Measurements from ENCODE around the gene PLA2G2F. TPM values are rescaled to one million over a fixed set of nuclear protein-coding genes. Genes with fewer than 3 reads are reported as not detected.

The PLA2G2F gene
- total and polyA plus RNA-seq, 7 donors, result 0.60 to 0.80 TPM; not detected in 5

GRCh38 chr1:20117236-20117635 is 21.9 kb upstream of the PLA2G2F start:
- H3K4me3 ChIP-seq, result no peak overlapping the region
- no peaks in the 10 kb centered on the region for H3K4me1 ChIP-seq
- H3K9me3 ChIP-seq, result no peaks in the 10 kb centered on the region
- no peak overlapping the region for H3K27ac ChIP-seq
- no peaks in the 10 kb centered on the region for H3K36me3 ChIP-seq
- intact Hi-C loops (cut with DNase I), result no loop called here
- TF ChIP-seq POLR2AphosphoS5 (IDR thresholded peaks at IDR 0.05) (no peak), POLR2A (IDR thresholded peaks at IDR 0.05) (no peak), EP300 (IDR thresholded peaks at IDR 0.05) (no peak)
- TF ChIP-seq, protein P1, sequence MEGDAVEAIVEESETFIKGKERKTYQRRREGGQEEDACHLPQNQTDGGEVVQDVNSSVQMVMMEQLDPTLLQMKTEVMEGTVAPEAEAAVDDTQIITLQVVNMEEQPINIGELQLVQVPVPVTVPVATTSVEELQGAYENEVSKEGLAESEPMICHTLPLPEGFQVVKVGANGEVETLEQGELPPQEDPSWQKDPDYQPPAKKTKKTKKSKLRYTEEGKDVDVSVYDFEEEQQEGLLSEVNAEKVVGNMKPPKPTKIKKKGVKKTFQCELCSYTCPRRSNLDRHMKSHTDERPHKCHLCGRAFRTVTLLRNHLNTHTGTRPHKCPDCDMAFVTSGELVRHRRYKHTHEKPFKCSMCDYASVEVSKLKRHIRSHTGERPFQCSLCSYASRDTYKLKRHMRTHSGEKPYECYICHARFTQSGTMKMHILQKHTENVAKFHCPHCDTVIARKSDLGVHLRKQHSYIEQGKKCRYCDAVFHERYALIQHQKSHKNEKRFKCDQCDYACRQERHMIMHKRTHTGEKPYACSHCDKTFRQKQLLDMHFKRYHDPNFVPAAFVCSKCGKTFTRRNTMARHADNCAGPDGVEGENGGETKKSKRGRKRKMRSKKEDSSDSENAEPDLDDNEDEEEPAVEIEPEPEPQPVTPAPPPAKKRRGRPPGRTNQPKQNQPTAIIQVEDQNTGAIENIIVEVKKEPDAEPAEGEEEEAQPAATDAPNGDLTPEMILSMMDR (IDR thresholded peaks at IDR 0.05), result no peak
- DNase-seq, result no peak
- no peaks in the 10 kb centered on the region for H3K27me3 ChIP-seq

GRCh38 chr1:20119347-20119746 is 19.8 kb upstream of the PLA2G2F start, which contains the start of gene PLA2G2D:
Gene PLA2G2D, minus strand, starts transcription at chr1:20119536. Its CDS starts 38 bp downstream, at chr1:20119498.
- H3K9me3 ChIP-seq, result no peaks in the 10 kb centered on the region
- no peak within 1 kb of the TSS for H3K4me3 ChIP-seq
- TF ChIP-seq, protein P1 (IDR thresholded peaks at IDR 0.05), result no peak
- TF ChIP-seq EP300 (IDR thresholded peaks at IDR 0.05) (no peak), POLR2AphosphoS5 (IDR thresholded peaks at IDR 0.05) (no peak), POLR2A (IDR thresholded peaks at IDR 0.05) (no peak)
- no peaks in the 10 kb centered on the region for H3K27me3 ChIP-seq
- peak; percentile 39 for DNase-seq
- no peak within 1 kb of the TSS for H3K27ac ChIP-seq
- intact Hi-C loops (cut with DNase I), result no loop called here
- WGBS, 2 donors, result 86 to 95% methylated on average over 2 of the region's 2 CpGs
- peaks cover 0 to 7% (median 5%) of the 10 kb centered on the region in 4 donors for H3K4me1 ChIP-seq
- H3K36me3 ChIP-seq, result no peaks in the 10 kb centered on the region

GRCh38 chr1:20120796-20121195 is 18.3 kb upstream of the PLA2G2F start:
- DNase-seq, result peak; percentile 38
- no peak for TF ChIP-seq POLR2AphosphoS5 (IDR thresholded peaks at IDR 0.05)
- TF ChIP-seq EP300 (IDR thresholded peaks at IDR 0.05), result no peak
- no peak for TF ChIP-seq POLR2A (IDR thresholded peaks at IDR 0.05)
- TF ChIP-seq, protein P1 (IDR thresholded peaks at IDR 0.05), result no peak
- Histone ChIP-seq H3K27me3 (no peaks in the 10 kb centered on the region), H3K9me3 (no peaks in the 10 kb centered on the region), H3K4me1 (peaks cover 0 to 12% (median 12%) of the 10 kb centered on the region in 4 donors), H3K27ac (no peak overlapping the region), H3K36me3 (no peaks in the 10 kb centered on the region), H3K4me3 (no peak overlapping the region)
- WGBS, 2 donors, result 96% methylated on average over 4 of the region's 4 CpGs
- intact Hi-C loops (cut with DNase I), result no loop called here

- no peak for TF ChIP-seq POLR2AphosphoS5 (IDR thresholded peaks at IDR 0.05)
- TF ChIP-seq, protein P1 (IDR thresholded peaks at IDR 0.05), result no peak
- no peak for TF ChIP-seq POLR2A (IDR thresholded peaks at IDR 0.05)
- TF ChIP-seq EP300 (IDR thresholded peaks at IDR 0.05), result no peak
- Histone ChIP-seq H3K27ac (no peak overlapping the region), H3K36me3 (no peaks in the 10 kb centered on the region), H3K9me3 (no peaks in the 10 kb centered on the region), H3K27me3 (no peaks in the 10 kb centered on the region), H3K4me3 (no peak overlapping the region), H3K4me1 (peaks cover 0 to 12% (median 12%) of the 10 kb centered on the region in 4 donors)
- WGBS, 2 donors, result 53 to 60% methylated on average over 10 of the region's 10 CpGs
- DNase-seq, result no peak
- intact Hi-C loops (cut with DNase I), result no loop called here
These were observed 15.2 kb upstream of the PLA2G2F start for GRCh38 chr1:20123722-20124455.
